ENCODE measurements around the gene GPR55. TPM values are rescaled to one million over a fixed set of nuclear protein-coding genes. Genes with fewer than 3 reads are reported as not detected.

GPR55 gene
- total RNA-seq, 6 experiments from 2014 or later, result 0.06 to 0.12 (median 0.07) TPM; not detected in 3

GRCh38 chr2:230924092-230924469, 961 bp downstream of the GPR55 start:
- Histone ChIP-seq H3K4me3 (no peak overlapping the region), H3K27ac (no peak overlapping the region), H3K36me3 (no peaks in the 10 kb centered on the region), H3K4me1 (no peaks in the 10 kb centered on the region), H3K9me3 (no peaks in the 10 kb centered on the region), H3K27me3 (no peaks in the 10 kb centered on the region)
- intact Hi-C loops (cut with DNase I), result no loop called here
- TF ChIP-seq POLR2A (IDR thresholded peaks at IDR 0.05), result no peak
- TF ChIP-seq CTCF (IDR thresholded peaks at IDR 0.05), result no peak
- ATAC-seq, result no peak
- no peak for DNase-seq
- WGBS (ENCODE audit: insufficient coverage, low coverage, low lambda C conversion rate, missing lambda C conversion rate), result 44% methylated on average over 2 of the region's 6 CpGs

- Histone ChIP-seq H3K36me3 (no peaks in the 10 kb centered on the region), H3K4me3 (no peak overlapping the region), H3K9me3 (no peaks in the 10 kb centered on the region), H3K4me1 (no peaks in the 10 kb centered on the region), H3K27me3 (no peaks in the 10 kb centered on the region), H3K27ac (no peak overlapping the region)
- 65% methylated on average over 10 of the region's 16 CpGs for WGBS (ENCODE audit: insufficient coverage, low coverage, low lambda C conversion rate, missing lambda C conversion rate)
- intact Hi-C loops (cut with DNase I), result no loop called here
- DNase-seq (peak in 1 of 3 donors; percentile 29), ATAC-seq (no peak)
- TF ChIP-seq POLR2A (IDR thresholded peaks at IDR 0.05) (no peak), CTCF (IDR thresholded peaks at IDR 0.05) (no peak)
Measured at GRCh38 chr2:230922951-230923717, 1.9 kb downstream of the GPR55 start.

- intact Hi-C loops (cut with DNase I), result no loop called here
- DNase-seq (peak in 1 of 3 donors; percentile 23), ATAC-seq (no peak)
- Histone ChIP-seq H3K27me3 (no peaks in the 10 kb centered on the region), H3K36me3 (no peaks in the 10 kb centered on the region), H3K4me1 (no peaks in the 10 kb centered on the region), H3K4me3 (no peak overlapping the region), H3K9me3 (no peaks in the 10 kb centered on the region), H3K27ac (no peak overlapping the region)
- WGBS (ENCODE audit: insufficient coverage, low coverage, low lambda C conversion rate, missing lambda C conversion rate), result 67% methylated on average over 8 of the region's 11 CpGs
- TF ChIP-seq CTCF (IDR thresholded peaks at IDR 0.05) (no peak), POLR2A (IDR thresholded peaks at IDR 0.05) (no peak)
Measured at GRCh38 chr2:230921806-230922595, 3.0 kb downstream of the GPR55 start.

- no peaks in the 10 kb centered on the region for H3K36me3 ChIP-seq
- ATAC-seq, result no peak
- no peak for TF ChIP-seq CTCF (IDR thresholded peaks at IDR 0.05)
- no peak for TF ChIP-seq POLR2A (IDR thresholded peaks at IDR 0.05)
- intact Hi-C loops (cut with DNase I), result no loop called here
- WGBS (ENCODE audit: insufficient coverage, low coverage, low lambda C conversion rate, missing lambda C conversion rate), result 67% methylated on average over 2 of the region's 2 CpGs
- H3K27ac ChIP-seq, result no peak overlapping the region
- DNase-seq, result no peak
- H3K27me3 ChIP-seq, result no peaks in the 10 kb centered on the region
- no peaks in the 10 kb centered on the region for H3K4me1 ChIP-seq
- H3K9me3 ChIP-seq, result no peaks in the 10 kb centered on the region
- H3K4me3 ChIP-seq, result no peak overlapping the region
Measured at GRCh38 chr2:230920167-230920566, 4.9 kb downstream of the GPR55 start.
